ENCODE measurements around the gene PMFBP1. TPM values are rescaled to one million over a fixed set of nuclear protein-coding genes. Genes with fewer than 3 reads are reported as not detected.

Gene PMFBP1
- total and polyA plus RNA-seq, 2 of the 4 experiments (the other 2 are of a cell fraction), result under 0.01 TPM; not detected in 1

DNA sequence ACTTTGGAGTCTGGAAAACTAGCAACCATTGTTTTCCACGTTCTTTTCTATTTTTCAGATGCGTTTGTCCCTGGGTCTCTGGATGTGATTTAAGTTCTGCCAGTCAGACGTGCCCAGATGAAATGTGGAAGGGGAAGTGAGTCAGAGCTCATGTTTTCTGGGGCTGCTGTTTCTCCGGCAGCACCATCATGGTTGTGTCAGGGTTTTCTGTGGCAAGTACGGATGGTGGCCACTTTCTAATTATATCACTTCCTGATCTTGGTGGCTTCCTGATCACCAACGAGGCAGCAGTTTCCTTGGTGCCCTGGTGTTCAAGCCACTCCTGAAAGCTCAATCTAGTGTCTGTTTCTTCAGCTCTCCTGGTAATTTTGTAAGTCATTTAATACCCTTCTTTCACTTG lies 31.4 kb upstream of the PMFBP1 start:
- Histone ChIP-seq H2AK9ac (replicated peaks; ENCODE audit: low read depth, low read length, poor library complexity) (no peak overlapping the region), H4K20me1 (ENCODE audit: insufficient read depth, low read length) (no peaks in the 10 kb centered on the region), H2BK15ac (ENCODE audit: low read depth, low read length) (no peak overlapping the region), H3K18ac (ENCODE audit: low read depth, low read length) (no peak overlapping the region), H3K27ac (ENCODE audit: insufficient read depth, low read length) (no peak overlapping the region), H3K4me2 (ENCODE audit: low read depth, low read length) (no peak overlapping the region), H4K8ac (ENCODE audit: low read depth in 2 of 2, low read length in 2 of 2) (no peak overlapping the region), H3K36me3 (ENCODE audit: control insufficient read depth, insufficient read depth, low read length) (no peaks in the 10 kb centered on the region), H2AK5ac (ENCODE audit: low read depth, low read length) (no peak overlapping the region), H3K14ac (replicated peaks; ENCODE audit: low read depth, low read length) (no peak overlapping the region), H3K79me1 (ENCODE audit: low read depth in 1 of 2, low read length in 2 of 2) (no peaks in the 10 kb centered on the region), H2AFZ (replicated peaks; ENCODE audit: low read length, poor library complexity) (no peak overlapping the region), H3K23ac (ENCODE audit: low read depth, low read length) (no peak overlapping the region), H3K4ac (ENCODE audit: low read depth, low read length) (no peak overlapping the region), H4K91ac (ENCODE audit: insufficient read depth, low read depth, low read length) (no peak overlapping the region), H3K9ac (ENCODE audit: low read depth, low read length) (no peak overlapping the region), H2BK20ac (ENCODE audit: low read depth, low read length) (no peak overlapping the region), H3K4me3 (ENCODE audit: insufficient read depth, low read depth, low read length) (no peak overlapping the region), H3K9me3 (ENCODE audit: control insufficient read depth, insufficient read depth, low read length) (no peaks in the 10 kb centered on the region), H3K27me3 (ENCODE audit: control insufficient read depth, insufficient read depth, low read length) (no peaks in the 10 kb centered on the region), H2BK5ac (ENCODE audit: low read depth, low read length, poor library complexity, severe bottlenecking) (no peak overlapping the region), H3K9me1 (ENCODE audit: insufficient read depth, low read length) (no peaks in the 10 kb centered on the region), H4K5ac (ENCODE audit: low read depth, low read length) (no peak overlapping the region), H2BK120ac (ENCODE audit: low read depth, low read length) (no peak overlapping the region), H3K4me1 (ENCODE audit: control insufficient read depth, insufficient read depth, low read length) (no peaks in the 10 kb centered on the region), H3K56ac (ENCODE audit: extremely low read depth, insufficient read depth, low read length) (no peak overlapping the region)
- WGBS, 2 experiments (ENCODE audit: extremely low coverage in 2 of 2, insufficient read length in 1 of 2), result no CpG with 5 or more reads among the region's 6 CpGs
- dilution Hi-C loops (cut with HindIII; ENCODE audit: low sequenced_read_pairs, unreplicated experiment), result no loop called here
- CTCF ChIA-PET, result interaction anchor here (0.7 kb wide), 1 partner anchor 8 kb away, joined by 3 read pairs; no protein-coding TSS in a partner anchor
- in situ Hi-C loops (cut with MboI; ENCODE audit: low sequenced_read_pairs), result no loop called here
- POLR2A ChIA-PET (ENCODE audit: unreplicated experiment), result no interaction called here
- BruUV-seq (replicated peaks), result no TSS peak
- DNase-seq (peak; percentile 4), ATAC-seq (ENCODE audit: low read depth) (no peak)
- no peak for TF ChIP-seq SMC3 (IDR thresholded peaks at IDR 0.05; ENCODE audit: low read depth, low read length)
- TF ChIP-seq BHLHE40 (IDR thresholded peaks at IDR 0.05; ENCODE audit: low read depth, low read length), result no peak
- no peak for TF ChIP-seq RCOR1 (IDR thresholded peaks at IDR 0.05; ENCODE audit: insufficient replicate concordance, low read length)
- no peak for TF ChIP-seq MAZ (IDR thresholded peaks at IDR 0.05; ENCODE audit: borderline replicate concordance, low read depth, low read length)
- TF ChIP-seq POLR2A (IDR thresholded peaks at IDR 0.05; ENCODE audit: low read depth, low read length), result no peak
- intact Hi-C loops (cut with micrococcal nuclease), result no loop called here

Measured in IMR-90 (cell line).